ENCODE measurements around the gene LARP7.
"Not testable (repeated sequence)": the region's sequence is repeated elsewhere in the genome, so short reads cannot be mapped to it uniquely, and the experiment has no call there.

The LARP7 gene

DNA sequence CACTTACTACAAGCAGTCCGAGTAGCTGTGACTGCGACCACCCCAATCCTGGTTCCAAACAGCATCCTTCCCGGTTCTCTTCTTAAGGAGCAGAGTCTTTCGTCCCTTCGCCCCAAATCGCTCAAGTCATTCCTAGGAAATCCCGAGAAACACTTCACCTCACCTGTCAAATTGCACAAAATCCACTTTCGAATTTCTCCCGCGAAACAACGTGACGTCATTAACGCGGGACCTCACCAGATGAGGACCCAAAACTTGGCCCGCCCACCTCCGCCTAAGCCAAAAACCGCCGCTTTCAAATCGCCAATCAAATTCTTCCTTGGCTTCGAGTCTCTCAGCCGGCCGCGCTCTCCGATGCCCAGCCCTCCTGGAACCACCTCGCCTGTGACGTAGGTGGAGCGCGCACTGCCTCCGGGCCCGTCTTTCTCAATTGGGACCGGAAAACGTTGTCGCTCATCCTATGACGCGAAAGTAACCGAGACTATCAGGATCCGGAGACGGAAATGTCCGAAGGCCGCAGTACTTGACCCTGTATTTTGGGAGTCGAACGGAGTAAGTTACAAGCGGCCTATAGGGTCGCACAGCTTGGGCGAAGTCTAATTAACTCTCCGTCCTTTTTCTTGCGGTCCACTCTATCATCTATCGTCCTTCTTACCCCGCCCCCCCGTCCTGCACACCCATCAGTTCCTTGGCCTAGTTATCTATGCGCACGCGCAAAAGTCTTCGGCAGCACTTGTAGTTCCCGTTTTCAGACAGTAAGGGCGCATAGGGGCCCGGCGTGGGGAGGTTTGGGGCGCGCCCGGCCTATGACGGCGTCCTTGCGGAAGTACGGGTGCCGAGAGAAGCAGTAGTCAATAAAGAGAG, at the start of gene LARP7, which contains the start of gene ZGRF1:
TSS of gene LARP7 (plus strand) at position 456 of the 864 bp plus-strand sequence. CDS start 7,527 bp downstream, outside the sequence.
TSS of gene ZGRF1 (minus strand) at position 222 of the 864 bp plus-strand sequence. CDS start 3,733 bp downstream, outside the sequence.
- TF ChIP-seq, protein P1, sequence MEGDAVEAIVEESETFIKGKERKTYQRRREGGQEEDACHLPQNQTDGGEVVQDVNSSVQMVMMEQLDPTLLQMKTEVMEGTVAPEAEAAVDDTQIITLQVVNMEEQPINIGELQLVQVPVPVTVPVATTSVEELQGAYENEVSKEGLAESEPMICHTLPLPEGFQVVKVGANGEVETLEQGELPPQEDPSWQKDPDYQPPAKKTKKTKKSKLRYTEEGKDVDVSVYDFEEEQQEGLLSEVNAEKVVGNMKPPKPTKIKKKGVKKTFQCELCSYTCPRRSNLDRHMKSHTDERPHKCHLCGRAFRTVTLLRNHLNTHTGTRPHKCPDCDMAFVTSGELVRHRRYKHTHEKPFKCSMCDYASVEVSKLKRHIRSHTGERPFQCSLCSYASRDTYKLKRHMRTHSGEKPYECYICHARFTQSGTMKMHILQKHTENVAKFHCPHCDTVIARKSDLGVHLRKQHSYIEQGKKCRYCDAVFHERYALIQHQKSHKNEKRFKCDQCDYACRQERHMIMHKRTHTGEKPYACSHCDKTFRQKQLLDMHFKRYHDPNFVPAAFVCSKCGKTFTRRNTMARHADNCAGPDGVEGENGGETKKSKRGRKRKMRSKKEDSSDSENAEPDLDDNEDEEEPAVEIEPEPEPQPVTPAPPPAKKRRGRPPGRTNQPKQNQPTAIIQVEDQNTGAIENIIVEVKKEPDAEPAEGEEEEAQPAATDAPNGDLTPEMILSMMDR (IDR thresholded peaks at IDR 0.05; ENCODE audit: low read depth, low read length): peak; percentile 67

DNA sequence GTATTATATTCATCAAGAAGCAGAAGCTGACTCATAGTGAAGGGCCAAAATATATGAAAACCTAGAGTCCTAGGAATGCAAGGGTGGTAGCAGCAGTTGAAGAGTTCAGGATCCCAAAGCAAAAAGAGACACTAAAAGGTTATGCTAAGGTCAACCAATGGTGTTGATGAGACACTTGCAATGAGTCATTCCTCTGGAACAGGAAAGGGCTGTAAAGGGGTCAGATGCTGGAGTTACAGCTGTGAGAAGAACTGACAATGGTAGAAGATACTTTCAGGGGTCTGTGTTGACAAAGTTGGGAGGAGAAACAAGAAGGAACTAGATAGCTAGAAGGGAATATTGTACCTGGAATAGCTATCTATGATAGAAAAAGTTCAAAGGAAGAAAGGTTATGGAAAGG, 47.7 kb upstream of the LARP7 start:
- no peak for DNase-seq (ENCODE audit: extremely low read depth, low read depth)
- TF ChIP-seq, protein P1 (IDR thresholded peaks at IDR 0.05; ENCODE audit: low read depth, low read length): no peak

More for the DNA sequence above, at the start of gene LARP7, which contains the start of gene ZGRF1:
- DNase-seq (ENCODE audit: extremely low read depth, low read depth): peak; percentile 97

DNA sequence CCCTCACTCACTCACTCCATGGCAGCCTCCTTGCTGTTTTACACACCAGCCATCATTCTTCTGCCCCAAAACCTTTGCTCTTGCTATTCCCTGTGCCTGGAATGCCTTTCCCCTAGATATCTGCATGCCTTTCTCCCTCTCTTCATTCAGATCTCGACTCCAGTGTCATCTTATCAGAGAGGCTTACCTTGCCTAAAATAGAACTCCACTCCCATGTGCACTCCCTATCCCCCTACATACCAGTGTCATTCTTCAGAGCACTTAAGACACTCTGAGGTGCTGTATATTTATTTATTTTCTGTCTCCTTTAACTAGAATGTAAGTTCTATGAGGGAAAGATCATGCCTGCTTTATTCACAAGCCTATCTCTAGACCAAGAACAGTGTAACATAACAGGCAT, 45.4 kb upstream of the LARP7 start:
- no peak for DNase-seq (ENCODE audit: extremely low read depth, low read depth)
- TF ChIP-seq, protein P1 (IDR thresholded peaks at IDR 0.05; ENCODE audit: low read depth, low read length): no peak

DNA sequence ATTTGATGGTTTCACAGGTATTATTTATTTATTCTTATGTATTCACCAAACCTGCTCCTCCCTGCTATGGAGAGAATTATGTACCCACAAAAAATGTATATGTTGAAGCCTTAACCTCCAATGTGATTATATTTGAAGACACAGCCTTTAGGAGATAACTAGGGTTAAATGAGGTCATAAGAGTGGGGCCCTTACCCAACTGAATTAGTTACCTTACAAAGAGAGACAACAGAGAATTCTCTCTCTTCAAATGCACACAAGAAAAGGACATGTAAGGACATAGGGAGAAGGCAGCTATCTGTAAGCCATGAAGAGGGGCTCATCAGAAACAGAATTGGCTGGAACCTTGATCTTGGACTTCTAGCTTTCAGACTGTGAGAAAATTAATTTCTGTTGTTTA, 44.2 kb upstream of the LARP7 start:
- DNase-seq (ENCODE audit: extremely low read depth, low read depth): no peak
- TF ChIP-seq, protein P1 (IDR thresholded peaks at IDR 0.05; ENCODE audit: low read depth, low read length): no peak

DNA sequence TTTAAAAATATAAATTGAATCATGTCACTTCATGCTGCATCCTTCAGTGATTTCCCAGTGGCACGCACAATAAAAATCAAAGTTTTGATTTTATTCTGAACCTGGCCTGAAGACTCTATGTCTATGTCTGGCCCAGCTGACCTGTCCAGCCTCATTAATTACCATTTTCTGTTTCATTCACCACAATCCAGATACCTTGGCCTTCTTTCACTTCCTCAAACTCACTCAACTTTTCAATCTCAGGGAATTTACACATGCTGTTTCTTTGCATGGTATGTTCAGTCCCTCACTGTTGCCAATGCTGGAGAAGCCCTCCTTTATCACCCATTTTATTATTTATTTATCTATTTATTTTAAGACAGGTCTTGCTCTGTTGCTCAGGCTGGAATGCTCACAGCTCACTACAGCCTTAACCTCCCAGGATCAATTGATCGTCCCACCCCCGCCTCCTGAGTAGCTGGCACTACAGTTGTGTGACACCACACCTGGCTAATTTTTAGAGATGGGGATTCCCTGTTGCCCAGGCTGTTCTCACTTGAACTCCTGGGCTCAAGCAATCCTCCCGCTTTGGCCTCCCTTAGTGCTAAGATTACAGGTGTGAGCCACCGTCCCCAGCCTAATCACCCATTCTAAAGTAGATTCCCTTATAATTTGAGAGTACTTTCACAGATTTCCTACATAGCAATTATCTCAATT, 43.4 kb upstream of the LARP7 start:
- TF ChIP-seq, protein P1 (IDR thresholded peaks at IDR 0.05; ENCODE audit: low read depth, low read length): no peak
- no peak for DNase-seq (ENCODE audit: extremely low read depth, low read depth)

DNA sequence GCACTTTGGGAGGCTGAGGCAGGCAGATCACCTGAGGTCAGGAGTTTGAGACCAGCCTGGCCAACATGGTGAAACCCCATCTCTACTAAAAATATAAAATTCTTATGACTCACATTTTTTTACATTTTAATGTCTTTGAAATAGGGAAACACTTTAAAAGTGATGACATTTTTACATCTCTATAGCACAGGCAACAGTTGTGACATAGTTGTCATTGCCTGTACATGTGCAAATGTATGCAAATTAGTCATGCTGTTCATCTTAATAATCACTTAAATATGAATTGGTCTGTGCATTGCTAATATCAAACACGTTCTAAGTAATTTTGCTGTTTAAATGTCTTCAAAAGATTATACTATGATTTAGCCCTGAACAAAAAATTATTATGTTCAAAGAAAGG, 42.0 kb upstream of the LARP7 start:
- TF ChIP-seq, protein P1 (IDR thresholded peaks at IDR 0.05; ENCODE audit: low read depth, low read length): no peak

DNA sequence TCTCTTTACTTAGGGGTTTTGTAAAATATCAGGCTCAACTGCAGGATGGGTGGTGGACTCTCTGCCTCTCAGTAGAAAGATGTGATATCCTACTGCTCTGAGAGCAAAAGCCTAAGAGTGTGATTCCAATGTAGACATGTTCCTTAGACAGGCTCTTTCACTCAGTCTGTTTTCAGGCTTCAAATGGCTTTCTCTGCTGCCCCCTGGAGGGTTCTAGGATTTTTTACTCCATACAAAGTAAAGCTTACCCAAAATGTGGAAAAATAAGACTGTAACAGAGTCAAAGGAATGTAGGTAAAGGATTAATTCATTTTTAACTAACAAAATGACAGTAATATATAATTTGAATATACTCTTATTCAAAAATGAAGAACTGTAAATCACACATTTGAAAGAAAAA, 32.4 kb upstream of the LARP7 start:
- peak; percentile 30 for DNase-seq (ENCODE audit: extremely low read depth, low read depth)
- TF ChIP-seq, protein P1 (IDR thresholded peaks at IDR 0.05; ENCODE audit: low read depth, low read length): peak; percentile 75

More for the DNA sequence above, 42.0 kb upstream of the LARP7 start:
- DNase-seq (ENCODE audit: extremely low read depth, low read depth): no peak

DNA sequence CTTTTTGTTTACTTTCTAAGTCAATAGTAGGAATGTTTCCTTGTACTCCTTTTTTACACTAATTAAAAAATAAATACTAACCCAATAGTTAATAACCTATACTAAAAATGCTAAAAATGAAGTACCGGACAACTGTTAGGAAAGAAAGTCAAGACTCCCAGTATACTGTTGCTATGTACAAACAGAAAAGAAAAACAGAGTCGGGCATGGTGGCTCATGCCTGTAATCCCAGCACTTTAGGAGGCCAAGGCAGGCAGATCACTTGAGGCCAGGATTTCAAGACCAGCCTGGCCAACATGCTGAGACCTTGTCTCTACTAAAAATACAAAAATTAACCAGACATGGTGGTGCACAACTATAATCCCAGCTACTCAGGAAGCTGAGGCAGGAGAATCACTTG, 24.1 kb upstream of the LARP7 start:
- not testable (repeated sequence) for DNase-seq (ENCODE audit: extremely low read depth, low read depth)
